Stimulated activated CD4-positive, alpha-beta T cell treated with anti-CD3 and anti-CD28 coated beads, TNF-alpha, amount 100 ng/mL, for 1 hour (primary cell): ENCODE data around the gene MORN4.
"Not testable (repeated sequence)": the region's sequence is repeated elsewhere in the genome, so short reads cannot be mapped to it uniquely, and the experiment has no call there.

Source experiments
- DNase-seq, 3 donors: peaks; one replicate each; pipeline ENCODE4 v3.0.0-alpha.2; 2020; ENCODE audit warnings: low read depth in 3 of 3, low spot score in 1 of 3

The MORN4 gene

GRCh38 chr10:97598407-97599271, 34.7 kb downstream of the MORN4 start:
- DNase-seq = no peak

GRCh38 chr10:97597778-97598177, 35.5 kb downstream of the MORN4 start:
- DNase-seq = no peak

GRCh38 chr10:97596101-97597082, 36.9 kb downstream of the MORN4 start:
- DNase-seq = no peak

- DNase-seq = no peak
Observed at GRCh38 chr10:97593421-97593820, 39.9 kb downstream of the MORN4 start.

GRCh38 chr10:97590748-97591495, 42.4 kb downstream of the MORN4 start:
- DNase-seq = no peak

GRCh38 chr10:97590082-97590747, 43.1 kb downstream of the MORN4 start:
- no peak for DNase-seq

- no peak for DNase-seq
Observed at GRCh38 chr10:97589479-97589878, 43.8 kb downstream of the MORN4 start, which contains the start of gene C10orf62. Gene C10orf62 (plus strand): TSS chr10:97589721. CDS start chr10:97589898, 177 bp downstream.

GRCh38 chr10:97587183-97587582, 46.1 kb downstream of the MORN4 start:
- no peak for DNase-seq

GRCh38 chr10:97585439-97585811, 47.9 kb downstream of the MORN4 start:
- DNase-seq = no peak

GRCh38 chr10:97584798-97585438, 48.4 kb downstream of the MORN4 start:
- no peak for DNase-seq

GRCh38 chr10:97584060-97584797, 49.1 kb downstream of the MORN4 start, which contains the start of gene HOGA1:
Gene HOGA1 (plus strand): TSS chr10:97584389. CDS start chr10:97584704, 315 bp downstream.
- DNase-seq = no peak

- DNase-seq = no peak
Observed at GRCh38 chr10:97583476-97583875, 49.8 kb downstream of the MORN4 start.

- no peak for DNase-seq
Observed at GRCh38 chr10:97582169-97582568, 51.1 kb downstream of the MORN4 start.

- no peak for DNase-seq
Observed at GRCh38 chr10:97580421-97581367, 52.6 kb downstream of the MORN4 start.

GRCh38 chr10:97578171-97578844, 55.0 kb downstream of the MORN4 start:
- no peak for DNase-seq

- no peak for DNase-seq
Observed at GRCh38 chr10:97577701-97578100, 55.6 kb downstream of the MORN4 start.

- DNase-seq = not testable (repeated sequence)
Observed at GRCh38 chr10:97576487-97576886, 56.8 kb downstream of the MORN4 start.
